Stimulated activated effector memory CD8-positive, alpha-beta T cell treated with anti-CD3 and anti-CD28 coated beads, Interleukin-12 subunit alpha, Interleukin-12 subunit beta, amount 100 ng/mL, for 72 hours (primary cell): ENCODE results near the gene PPIL4.

ENCODE experiments used
- ATAC-seq: fragments of 150-1000 bp; cut with Tn5 transposase; 2 replicates; pipeline ENCODE4 v1.10.0; 2021
- DNase-seq, 2 donors: peaks; one replicate each; pipeline ENCODE4 v3.0.0; 2021 to 2022; ENCODE audit warnings: low spot score in 2 of 2
- H3K27ac Mint-ChIP-seq: one replicate; pipeline ENCODE4 v1.8.0; 2022; ENCODE audit warnings: mild to moderate bottlenecking, mixed read lengths
- H3K36me3 Mint-ChIP-seq: one replicate; pipeline ENCODE4 v1.8.0; 2022; ENCODE audit warnings: mild to moderate bottlenecking, mixed read lengths
- H3K4me1 Mint-ChIP-seq: one replicate; pipeline ENCODE4 v1.8.0; 2022; ENCODE audit warnings: mixed read lengths
- H3K4me3 Mint-ChIP-seq: one replicate; pipeline ENCODE4 v1.8.0; 2022; ENCODE audit warnings: mild to moderate bottlenecking, mixed read lengths
- H3K9me3 Mint-ChIP-seq: one replicate; pipeline ENCODE4 v1.8.0; 2022; ENCODE audit warnings: mixed read lengths

Gene PPIL4

GRCh38 chr6:149558029-149558428 is 12.2 kb upstream of the PPIL4 start:
- H3K27ac Mint-ChIP-seq: no peak overlapping the region
- no peaks in the 10 kb centered on the region for H3K36me3 Mint-ChIP-seq
- no peak for DNase-seq
- no peak overlapping the region for H3K4me3 Mint-ChIP-seq
- no peaks in the 10 kb centered on the region for H3K9me3 Mint-ChIP-seq
- no peak for ATAC-seq
- H3K4me1 Mint-ChIP-seq: peaks cover 7% of the 10 kb centered on the region

- Mint-ChIP-seq H3K4me1 (peaks cover 8% of the 10 kb centered on the region), H3K36me3 (no peaks in the 10 kb centered on the region), H3K4me3 (no peak overlapping the region), H3K9me3 (no peaks in the 10 kb centered on the region), H3K27ac (no peak overlapping the region)
- no peak for ATAC-seq
- DNase-seq: no peak
Measured at GRCh38 chr6:149551920-149552319, 6.1 kb upstream of the PPIL4 start.

GRCh38 chr6:149545258-149545753 is 537 bp downstream of the PPIL4 start:
- H3K4me3 Mint-ChIP-seq: peak overlapping the region; percentile 92
- peak overlapping the region; percentile 99 for H3K27ac Mint-ChIP-seq
- peaks cover 28% of the 10 kb centered on the region for H3K36me3 Mint-ChIP-seq
- peaks cover 36% of the 10 kb centered on the region for H3K4me1 Mint-ChIP-seq
- DNase-seq (peak; percentile 18 to 74), ATAC-seq (peak; percentile 47)
- H3K9me3 Mint-ChIP-seq: no peaks in the 10 kb centered on the region

GRCh38 chr6:149544646-149545257 is 1.1 kb downstream of the PPIL4 start:
- Mint-ChIP-seq H3K4me1 (peaks cover 36% of the 10 kb centered on the region), H3K9me3 (no peaks in the 10 kb centered on the region), H3K36me3 (peaks cover 33% of the 10 kb centered on the region), H3K4me3 (peak overlapping the region; percentile 92), H3K27ac (peak overlapping the region; percentile 99)
- no peak for DNase-seq
- ATAC-seq: no peak

- Mint-ChIP-seq H3K9me3 (no peaks in the 10 kb centered on the region), H3K27ac (no peak overlapping the region), H3K4me3 (no peak overlapping the region), H3K36me3 (peaks cover 66% of the 10 kb centered on the region), H3K4me1 (peaks cover 28% of the 10 kb centered on the region)
- DNase-seq (no peak), ATAC-seq (no peak)
Measured at GRCh38 chr6:149541139-149541538, 4.7 kb downstream of the PPIL4 start.

- ATAC-seq (peak; percentile 63), DNase-seq (no peak)
- Mint-ChIP-seq H3K9me3 (no peaks in the 10 kb centered on the region), H3K4me3 (no peak overlapping the region), H3K27ac (no peak overlapping the region), H3K4me1 (peaks cover 7% of the 10 kb centered on the region), H3K36me3 (peaks cover 100% of the 10 kb centered on the region)
Measured at GRCh38 chr6:149534742-149535141, 11.1 kb downstream of the PPIL4 start.

- H3K36me3 Mint-ChIP-seq: peaks cover 100% of the 10 kb centered on the region
- DNase-seq (no peak), ATAC-seq (no peak)
- no peaks in the 10 kb centered on the region for H3K9me3 Mint-ChIP-seq
- H3K27ac Mint-ChIP-seq: no peak overlapping the region
- H3K4me3 Mint-ChIP-seq: no peak overlapping the region
- H3K4me1 Mint-ChIP-seq: peaks cover 14% of the 10 kb centered on the region
Measured at GRCh38 chr6:149529650-149530049, 16.2 kb downstream of the PPIL4 start.

- peak; percentile 45 for ATAC-seq
- Mint-ChIP-seq H3K36me3 (peaks cover 72% of the 10 kb centered on the region), H3K4me3 (no peak overlapping the region), H3K4me1 (peaks cover 45% of the 10 kb centered on the region), H3K9me3 (peaks cover 6% of the 10 kb centered on the region), H3K27ac (peak overlapping the region; percentile 55)
- DNase-seq: no peak
Measured at GRCh38 chr6:149515494-149515893, 30.3 kb downstream of the PPIL4 start.

- no peak for DNase-seq
- H3K4me3 Mint-ChIP-seq: no peak overlapping the region
- no peak for ATAC-seq
- no peak overlapping the region for H3K27ac Mint-ChIP-seq
- peaks cover 78% of the 10 kb centered on the region for H3K36me3 Mint-ChIP-seq
- peaks cover 6% of the 10 kb centered on the region for H3K9me3 Mint-ChIP-seq
- H3K4me1 Mint-ChIP-seq: peaks cover 52% of the 10 kb centered on the region
Measured at GRCh38 chr6:149513915-149514314, 31.9 kb downstream of the PPIL4 start.

- H3K4me3 Mint-ChIP-seq: no peak overlapping the region
- ATAC-seq (no peak), DNase-seq (no peak)
- H3K27ac Mint-ChIP-seq: peak overlapping the region; percentile 69
- H3K9me3 Mint-ChIP-seq: peaks cover 6% of the 10 kb centered on the region
- H3K4me1 Mint-ChIP-seq: peaks cover 44% of the 10 kb centered on the region
- H3K36me3 Mint-ChIP-seq: peaks cover 76% of the 10 kb centered on the region
Measured at GRCh38 chr6:149510793-149511512, 34.9 kb downstream of the PPIL4 start.

- Mint-ChIP-seq H3K36me3 (peaks cover 76% of the 10 kb centered on the region), H3K4me1 (peaks cover 39% of the 10 kb centered on the region), H3K9me3 (no peaks in the 10 kb centered on the region), H3K27ac (peak overlapping the region; percentile 87), H3K4me3 (peak overlapping the region; percentile 6)
- no peak for DNase-seq
- ATAC-seq: peak; percentile 99
Measured at GRCh38 chr6:149508485-149508884, 37.4 kb downstream of the PPIL4 start.

GRCh38 chr6:149503872-149504271 is 42.0 kb downstream of the PPIL4 start:
- ATAC-seq: no peak
- Mint-ChIP-seq H3K36me3 (peaks cover 63% of the 10 kb centered on the region), H3K4me1 (peaks cover 49% of the 10 kb centered on the region), H3K27ac (peak overlapping the region; percentile 87), H3K9me3 (no peaks in the 10 kb centered on the region), H3K4me3 (no peak overlapping the region)
- DNase-seq: no peak

- peaks cover 57% of the 10 kb centered on the region for H3K36me3 Mint-ChIP-seq
- H3K27ac Mint-ChIP-seq: peak overlapping the region; percentile 87
- H3K4me3 Mint-ChIP-seq: no peak overlapping the region
- ATAC-seq: no peak
- no peaks in the 10 kb centered on the region for H3K9me3 Mint-ChIP-seq
- no peak for DNase-seq
- H3K4me1 Mint-ChIP-seq: peaks cover 54% of the 10 kb centered on the region
Measured at GRCh38 chr6:149503276-149503675, 42.6 kb downstream of the PPIL4 start.

GRCh38 chr6:149501768-149502167 is 44.1 kb downstream of the PPIL4 start:
- H3K4me1 Mint-ChIP-seq: peaks cover 59% of the 10 kb centered on the region

GRCh38 chr6:149501201-149501600 is 44.6 kb downstream of the PPIL4 start:
- no peak for ATAC-seq
- no peaks in the 10 kb centered on the region for H3K9me3 Mint-ChIP-seq
- H3K4me3 Mint-ChIP-seq: no peak overlapping the region
- peak overlapping the region; percentile 87 for H3K27ac Mint-ChIP-seq
- H3K36me3 Mint-ChIP-seq: peaks cover 67% of the 10 kb centered on the region
- no peak for DNase-seq
- H3K4me1 Mint-ChIP-seq: peaks cover 65% of the 10 kb centered on the region

More at GRCh38 chr6:149501768-149502167, 44.1 kb downstream of the PPIL4 start:
- DNase-seq: no peak
- ATAC-seq: no peak
- no peaks in the 10 kb centered on the region for H3K9me3 Mint-ChIP-seq
- H3K27ac Mint-ChIP-seq: peak overlapping the region; percentile 87
- H3K36me3 Mint-ChIP-seq: peaks cover 67% of the 10 kb centered on the region
- no peak overlapping the region for H3K4me3 Mint-ChIP-seq

GRCh38 chr6:149500096-149500495 is 45.7 kb downstream of the PPIL4 start:
- Mint-ChIP-seq H3K36me3 (peaks cover 57% of the 10 kb centered on the region), H3K9me3 (no peaks in the 10 kb centered on the region), H3K4me1 (peaks cover 75% of the 10 kb centered on the region), H3K4me3 (no peak overlapping the region), H3K27ac (peak overlapping the region; percentile 87)
- DNase-seq: no peak
- peak; percentile 78 for ATAC-seq
